ENCODE measurements around the gene CCDC186. TPM values are rescaled to one million over a fixed set of nuclear protein-coding genes. Genes with fewer than 3 reads are reported as not detected.

Gene CCDC186
- total and polyA plus RNA-seq, 2 donors from 2014 or later = 4.7 to 34.2 TPM

DNA sequence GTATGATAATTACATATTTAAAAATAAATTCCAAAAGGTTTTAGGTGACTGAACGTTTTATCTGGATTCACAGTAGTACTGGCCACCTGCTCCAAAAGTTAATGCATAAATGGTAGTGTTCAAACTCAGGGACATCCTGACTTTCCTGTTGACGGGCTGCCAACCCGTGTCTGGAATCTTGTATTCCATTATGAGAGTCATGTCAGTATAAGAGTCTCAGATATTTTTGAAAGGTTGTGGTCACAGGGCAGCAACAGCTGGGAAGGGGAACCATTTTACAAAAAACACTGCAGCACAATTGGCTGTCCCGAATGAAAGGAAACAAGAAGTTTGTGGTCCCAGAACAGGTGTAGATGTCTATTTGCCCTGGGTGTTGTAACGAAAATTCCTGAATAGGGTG, 8.0 kb upstream of the CCDC186 start:
- Histone ChIP-seq H3K4me3 (ENCODE audit: low read length in 3 of 3) (peak overlapping the region in 1 of 3 donors; percentile 22), H3K27ac (ENCODE audit: low read depth in 2 of 2, low read length in 2 of 2) (no peak overlapping the region), H3K9me3 (ENCODE audit: control insufficient read depth in 2 of 3, insufficient read depth in 1 of 3, low read length in 3 of 3) (no peaks in the 10 kb centered on the region), H3K4me1 (ENCODE audit: control insufficient read depth in 2 of 3, insufficient read depth in 2 of 3, low read depth in 1 of 3, low read length in 3 of 3) (peaks cover 0 to 9% (median 2%) of the 10 kb centered on the region in 3 donors), H3K36me3 (ENCODE audit: control insufficient read depth in 2 of 3, insufficient read depth in 3 of 3, low read length in 3 of 3) (no peaks in the 10 kb centered on the region), H3K27me3 (ENCODE audit: control insufficient read depth, insufficient read depth, low read length) (no peaks in the 10 kb centered on the region), H3K9ac (ENCODE audit: low read length in 3 of 3) (no peak overlapping the region)
- peak in 4 of 5 donors; percentile 21 to 81 (median 48) for DNase-seq
- TF ChIP-seq CTCF (IDR thresholded peaks at IDR 0.05; ENCODE audit: borderline replicate concordance, extremely low read depth, insufficient read depth) = no peak
- intact Hi-C loops (cut with DNase I) = no loop called here
- peak; percentile 64 for FAIRE-seq

DNA sequence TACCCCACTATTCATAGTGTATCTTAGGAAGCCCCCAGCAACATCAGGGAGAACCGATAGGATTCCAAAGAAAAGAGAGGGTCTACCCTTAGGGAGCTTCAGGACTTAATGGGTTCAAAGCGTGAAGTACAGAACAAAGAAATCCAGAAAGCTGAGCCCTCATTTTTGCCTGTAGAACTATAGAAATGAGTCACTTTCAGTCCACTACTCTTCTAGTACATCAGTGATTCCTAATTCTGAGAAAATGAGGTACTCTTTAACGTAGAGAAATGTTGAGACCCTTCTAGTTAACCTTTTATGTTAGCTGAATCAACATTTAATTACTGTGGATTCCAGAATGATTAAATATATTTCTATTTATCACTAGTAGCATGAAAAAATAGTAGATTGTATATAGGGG, 6.9 kb upstream of the CCDC186 start:
- H3K4me1 ChIP-seq (ENCODE audit: control insufficient read depth in 2 of 3, insufficient read depth in 2 of 3, low read depth in 1 of 3, low read length in 3 of 3) = peaks cover 0 to 9% (median 2%) of the 10 kb centered on the region in 3 donors
- H3K36me3 ChIP-seq (ENCODE audit: control insufficient read depth in 2 of 3, insufficient read depth in 3 of 3, low read length in 3 of 3) = no peaks in the 10 kb centered on the region
- no peak for TF ChIP-seq CTCF (IDR thresholded peaks at IDR 0.05; ENCODE audit: borderline replicate concordance, extremely low read depth, insufficient read depth)
- H3K9ac ChIP-seq (ENCODE audit: low read length in 3 of 3) = no peak overlapping the region
- DNase-seq = no peak
- H3K27me3 ChIP-seq (ENCODE audit: control insufficient read depth, insufficient read depth, low read length) = no peaks in the 10 kb centered on the region
- intact Hi-C loops (cut with DNase I) = no loop called here
- no peak overlapping the region for H3K27ac ChIP-seq (ENCODE audit: low read depth in 2 of 2, low read length in 2 of 2)
- H3K4me3 ChIP-seq (ENCODE audit: low read length in 3 of 3) = no peak overlapping the region
- no peak for FAIRE-seq
- no peaks in the 10 kb centered on the region for H3K9me3 ChIP-seq (ENCODE audit: control insufficient read depth in 2 of 3, insufficient read depth in 1 of 3, low read length in 3 of 3)

- no peak for TF ChIP-seq CTCF (IDR thresholded peaks at IDR 0.05; ENCODE audit: borderline replicate concordance, extremely low read depth, insufficient read depth)
- Histone ChIP-seq H3K4me1 (ENCODE audit: control insufficient read depth in 2 of 3, insufficient read depth in 2 of 3, low read depth in 1 of 3, low read length in 3 of 3) (peaks cover 0 to 13% (median 2%) of the 10 kb centered on the region in 3 donors), H3K9ac (ENCODE audit: low read length in 3 of 3) (no peak overlapping the region), H3K4me3 (ENCODE audit: low read length in 3 of 3) (no peak overlapping the region), H3K27me3 (ENCODE audit: control insufficient read depth, insufficient read depth, low read length) (no peaks in the 10 kb centered on the region), H3K9me3 (ENCODE audit: control insufficient read depth in 2 of 3, insufficient read depth in 1 of 3, low read length in 3 of 3) (no peaks in the 10 kb centered on the region), H3K27ac (ENCODE audit: low read depth in 2 of 2, low read length in 2 of 2) (no peak overlapping the region), H3K36me3 (ENCODE audit: control insufficient read depth in 2 of 3, insufficient read depth in 3 of 3, low read length in 3 of 3) (no peaks in the 10 kb centered on the region)
- no peak for FAIRE-seq
- intact Hi-C loops (cut with DNase I) = no loop called here
- no peak for DNase-seq
Observed at GRCh38 chr10:114179747-114180146, 5.7 kb upstream of the CCDC186 start.

GRCh38 chr10:114179148-114179547, 5.1 kb upstream of the CCDC186 start, which contains the start of gene TDRD1:
TDRD1 (plus strand) TSS chr10:114179353; CDS start chr10:114187832, 8,479 bp downstream.
- no peak within 1 kb of the TSS for H3K27ac ChIP-seq (ENCODE audit: low read depth in 2 of 2, low read length in 2 of 2)
- no peak within 1 kb of the TSS for H3K9ac ChIP-seq (ENCODE audit: low read length in 3 of 3)
- H3K9me3 ChIP-seq (ENCODE audit: control insufficient read depth in 2 of 3, insufficient read depth in 1 of 3, low read length in 3 of 3) = no peaks in the 10 kb centered on the region
- DNase-seq (no peak), FAIRE-seq (no peak)
- TF ChIP-seq CTCF (IDR thresholded peaks at IDR 0.05; ENCODE audit: borderline replicate concordance, extremely low read depth, insufficient read depth) = no peak
- H3K27me3 ChIP-seq (ENCODE audit: control insufficient read depth, insufficient read depth, low read length) = no peaks in the 10 kb centered on the region
- peaks cover 0 to 13% (median 2%) of the 10 kb centered on the region in 3 donors for H3K4me1 ChIP-seq (ENCODE audit: control insufficient read depth in 2 of 3, insufficient read depth in 2 of 3, low read depth in 1 of 3, low read length in 3 of 3)
- H3K36me3 ChIP-seq (ENCODE audit: control insufficient read depth in 2 of 3, insufficient read depth in 3 of 3, low read length in 3 of 3) = no peaks in the 10 kb centered on the region
- H3K4me3 ChIP-seq (ENCODE audit: low read length in 3 of 3) = no peak within 1 kb of the TSS
- intact Hi-C loops (cut with DNase I) = no loop called here

All from kidney (tissue), 14 donors.